ENCODE data around the gene POTEB2.
"Not testable (repeated sequence)": the region's sequence is repeated elsewhere in the genome, so short reads cannot be mapped to it uniquely, and the experiment has no call there.

DNA sequence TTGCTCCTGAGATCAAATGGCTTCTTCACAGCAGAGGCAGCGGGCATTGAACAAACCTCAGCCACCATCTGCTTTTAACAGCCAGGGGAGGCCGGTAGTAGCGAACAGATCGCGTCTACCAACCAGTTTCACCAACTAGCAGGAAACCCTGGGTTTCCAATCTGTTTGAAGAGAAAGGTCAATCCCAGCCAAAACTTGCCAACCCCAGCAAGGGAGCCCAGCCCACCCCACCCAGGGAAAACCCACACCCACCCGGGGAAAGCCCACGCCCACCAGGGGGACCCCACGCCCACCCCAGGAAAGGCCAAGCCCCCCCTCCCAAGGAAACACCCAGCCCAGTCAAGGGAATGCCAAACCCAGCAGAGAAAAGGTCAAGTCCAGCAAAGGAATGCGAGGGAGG lies at the start of gene POTEB2:
- TF ChIP-seq, protein P1, sequence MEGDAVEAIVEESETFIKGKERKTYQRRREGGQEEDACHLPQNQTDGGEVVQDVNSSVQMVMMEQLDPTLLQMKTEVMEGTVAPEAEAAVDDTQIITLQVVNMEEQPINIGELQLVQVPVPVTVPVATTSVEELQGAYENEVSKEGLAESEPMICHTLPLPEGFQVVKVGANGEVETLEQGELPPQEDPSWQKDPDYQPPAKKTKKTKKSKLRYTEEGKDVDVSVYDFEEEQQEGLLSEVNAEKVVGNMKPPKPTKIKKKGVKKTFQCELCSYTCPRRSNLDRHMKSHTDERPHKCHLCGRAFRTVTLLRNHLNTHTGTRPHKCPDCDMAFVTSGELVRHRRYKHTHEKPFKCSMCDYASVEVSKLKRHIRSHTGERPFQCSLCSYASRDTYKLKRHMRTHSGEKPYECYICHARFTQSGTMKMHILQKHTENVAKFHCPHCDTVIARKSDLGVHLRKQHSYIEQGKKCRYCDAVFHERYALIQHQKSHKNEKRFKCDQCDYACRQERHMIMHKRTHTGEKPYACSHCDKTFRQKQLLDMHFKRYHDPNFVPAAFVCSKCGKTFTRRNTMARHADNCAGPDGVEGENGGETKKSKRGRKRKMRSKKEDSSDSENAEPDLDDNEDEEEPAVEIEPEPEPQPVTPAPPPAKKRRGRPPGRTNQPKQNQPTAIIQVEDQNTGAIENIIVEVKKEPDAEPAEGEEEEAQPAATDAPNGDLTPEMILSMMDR (IDR thresholded peaks at IDR 0.05), result not testable (repeated sequence)
- TF ChIP-seq POLR2AphosphoS5 (IDR thresholded peaks at IDR 0.05; ENCODE audit: low read depth, low read length); TCF7L2 (IDR thresholded peaks at IDR 0.05; ENCODE audit: low read depth, low read length); SIN3A (IDR thresholded peaks at IDR 0.05; ENCODE audit: borderline replicate concordance, insufficient read depth, low read depth, low read length): not testable (repeated sequence)
- TF ChIP-seq, protein P2, sequence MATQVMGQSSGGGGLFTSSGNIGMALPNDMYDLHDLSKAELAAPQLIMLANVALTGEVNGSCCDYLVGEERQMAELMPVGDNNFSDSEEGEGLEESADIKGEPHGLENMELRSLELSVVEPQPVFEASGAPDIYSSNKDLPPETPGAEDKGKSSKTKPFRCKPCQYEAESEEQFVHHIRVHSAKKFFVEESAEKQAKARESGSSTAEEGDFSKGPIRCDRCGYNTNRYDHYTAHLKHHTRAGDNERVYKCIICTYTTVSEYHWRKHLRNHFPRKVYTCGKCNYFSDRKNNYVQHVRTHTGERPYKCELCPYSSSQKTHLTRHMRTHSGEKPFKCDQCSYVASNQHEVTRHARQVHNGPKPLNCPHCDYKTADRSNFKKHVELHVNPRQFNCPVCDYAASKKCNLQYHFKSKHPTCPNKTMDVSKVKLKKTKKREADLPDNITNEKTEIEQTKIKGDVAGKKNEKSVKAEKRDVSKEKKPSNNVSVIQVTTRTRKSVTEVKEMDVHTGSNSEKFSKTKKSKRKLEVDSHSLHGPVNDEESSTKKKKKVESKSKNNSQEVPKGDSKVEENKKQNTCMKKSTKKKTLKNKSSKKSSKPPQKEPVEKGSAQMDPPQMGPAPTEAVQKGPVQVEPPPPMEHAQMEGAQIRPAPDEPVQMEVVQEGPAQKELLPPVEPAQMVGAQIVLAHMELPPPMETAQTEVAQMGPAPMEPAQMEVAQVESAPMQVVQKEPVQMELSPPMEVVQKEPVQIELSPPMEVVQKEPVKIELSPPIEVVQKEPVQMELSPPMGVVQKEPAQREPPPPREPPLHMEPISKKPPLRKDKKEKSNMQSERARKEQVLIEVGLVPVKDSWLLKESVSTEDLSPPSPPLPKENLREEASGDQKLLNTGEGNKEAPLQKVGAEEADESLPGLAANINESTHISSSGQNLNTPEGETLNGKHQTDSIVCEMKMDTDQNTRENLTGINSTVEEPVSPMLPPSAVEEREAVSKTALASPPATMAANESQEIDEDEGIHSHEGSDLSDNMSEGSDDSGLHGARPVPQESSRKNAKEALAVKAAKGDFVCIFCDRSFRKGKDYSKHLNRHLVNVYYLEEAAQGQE (IDR thresholded peaks at IDR 0.05; ENCODE audit: insufficient read depth in 1 of 2, low read depth in 2 of 2, low read length in 1 of 2), result not testable (repeated sequence)

All from Panc1 (cell line).